SK-N-MC (cell line): ENCODE measurements around the gene OPRM1.

Source experiments
- DNase-seq: peaks from one replicate; pipeline ENCODE4 v3.0.0-alpha.2; 2011; ENCODE audit warnings: low read depth, low spot score
- H3K27ac ChIP-seq: fragments of 200-600 bp; sonication (generic); 2 replicates; pipeline ENCODE4 v1.5.1; 2016; ENCODE audit warnings: mixed run types
- H3K36me3 ChIP-seq: fragments of 200-600 bp; sonication (generic); 2 replicates; pipeline ENCODE4 v1.6.1; 2017; ENCODE audit warnings: antibody characterized with exemption, low read length, mixed read lengths; ENCODE audit not compliant: insufficient read depth
- H3K4me3 ChIP-seq: fragments of 200-600 bp; sonication (generic); 2 replicates; pipeline ENCODE4 v1.5.1; 2016
- H3K9ac ChIP-seq: fragments of 200-600 bp; sonication (generic); 2 replicates; pipeline ENCODE4 v1.8.0; 2017; ENCODE audit warnings: mixed run types, mixed read lengths; ENCODE audit not compliant: insufficient read length
- H3K9me3 ChIP-seq: fragments of 200-600 bp; sonication (generic); 2 replicates; pipeline ENCODE4 v1.6.1; 2017; ENCODE audit warnings: low read depth, mild to moderate bottlenecking, antibody characterized with exemption, low read length, moderate library complexity, mixed read lengths
- EZH2 ChIP-seq: fragments of 200-600 bp; sonication (generic); IDR thresholded peaks from one replicate; pipeline ENCODE4 v1.6.1; 2017; ENCODE audit warnings: antibody characterized with exemption
- FOXP2 ChIP-seq: optimal IDR thresholded peaks from 2 replicates; pipeline ENCODE3; 2011; ENCODE audit warnings: mild to moderate bottlenecking, moderate library complexity; ENCODE audit not compliant: insufficient read depth; ENCODE audit errors: extremely low read length, control extremely low read depth
- POLR2AphosphoS5 ChIP-seq: IDR thresholded peaks from 2 replicates; pipeline ENCODE4 v1.6.1; 2012; ENCODE audit warnings: mild to moderate bottlenecking, low read depth, low read length, borderline replicate concordance

Gene OPRM1

DNA sequence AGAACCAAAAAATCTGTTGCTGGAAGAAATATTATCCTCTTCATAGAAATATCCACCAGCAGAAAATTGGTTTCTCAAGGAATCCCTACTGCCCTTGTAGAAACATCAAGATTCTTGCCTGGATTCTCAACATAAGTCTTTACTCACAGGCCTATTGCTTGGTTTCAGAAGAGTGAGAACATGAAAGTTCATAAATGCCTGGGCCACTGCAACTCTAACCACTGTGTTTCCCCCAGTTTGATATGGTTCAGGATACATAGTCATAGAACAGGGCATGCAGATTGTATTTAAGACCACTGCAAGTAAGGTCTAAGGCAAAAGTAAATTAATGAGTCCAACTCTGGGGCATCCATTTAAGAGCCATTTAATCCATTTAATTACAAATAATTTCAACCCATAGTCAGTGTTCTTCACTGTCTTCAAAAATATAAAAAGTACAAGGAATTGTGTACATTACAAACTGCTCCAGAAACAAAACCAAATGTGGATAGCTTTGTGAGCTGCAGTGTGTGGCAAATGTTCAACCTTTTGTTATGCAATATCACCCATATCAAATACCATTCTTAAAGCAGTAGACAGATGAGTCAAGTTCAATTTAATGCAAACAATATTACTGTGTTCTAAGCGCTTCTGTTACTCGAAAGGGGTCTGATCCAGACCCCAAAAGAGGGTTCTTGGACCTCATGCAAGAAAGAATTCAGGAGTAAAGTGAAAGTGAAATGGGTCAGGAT is 83.3 kb downstream of the OPRM1 start:
- no peaks in the 10 kb centered on the region for H3K36me3 ChIP-seq
- H3K9ac ChIP-seq: no peak overlapping the region
- DNase-seq: no peak
- H3K9me3 ChIP-seq: no peaks in the 10 kb centered on the region
- TF ChIP-seq EZH2 (no peak), FOXP2 (no peak), POLR2AphosphoS5 (no peak)
- H3K4me3 ChIP-seq: no peak overlapping the region
- no peak overlapping the region for H3K27ac ChIP-seq

DNA sequence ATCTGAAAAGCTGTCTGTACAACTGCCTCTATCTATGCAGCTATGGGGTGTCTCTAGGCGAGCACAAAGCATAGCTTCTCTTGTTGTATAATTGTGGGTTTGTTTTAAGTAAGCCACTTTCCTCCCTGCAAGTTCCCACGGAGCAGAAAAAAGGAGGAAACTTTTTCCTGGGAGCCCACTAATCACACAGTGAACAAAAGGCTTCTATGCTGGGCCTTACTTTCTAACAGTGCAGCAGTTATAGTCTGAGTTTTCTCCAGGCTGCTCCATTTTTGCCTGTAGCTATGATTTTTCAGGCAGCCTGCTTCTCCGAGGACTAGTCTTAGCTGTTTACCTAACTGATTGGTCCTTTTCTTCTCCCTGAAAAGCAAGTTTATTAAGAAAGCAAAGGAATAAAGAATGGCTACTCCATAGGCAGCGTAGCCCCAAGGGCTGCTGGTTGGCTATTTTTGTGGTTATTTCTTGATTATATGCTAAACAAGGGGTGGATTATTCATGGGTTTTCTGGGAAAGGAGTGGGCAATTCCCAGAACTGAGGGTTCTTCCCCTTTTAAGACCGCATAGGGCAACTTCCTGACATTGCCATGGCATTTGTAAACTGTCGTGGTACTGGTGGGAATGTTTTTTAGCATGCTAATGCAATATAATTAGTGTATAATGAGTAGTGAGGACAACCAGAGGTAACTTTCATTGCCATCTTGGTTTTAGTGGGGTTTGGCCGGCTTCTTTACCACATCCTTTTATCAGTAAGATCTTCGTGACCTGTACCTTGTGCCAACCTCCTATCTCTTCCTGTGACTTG is 84.3 kb downstream of the OPRM1 start:
- Histone ChIP-seq H3K9ac (no peak overlapping the region), H3K27ac (no peak overlapping the region), H3K36me3 (no peaks in the 10 kb centered on the region), H3K4me3 (no peak overlapping the region), H3K9me3 (no peaks in the 10 kb centered on the region)
- TF ChIP-seq EZH2 (no peak), POLR2AphosphoS5 (no peak), FOXP2 (no peak)
- no peak for DNase-seq

GRCh38 chr6:154125421-154125820 is 86.4 kb downstream of the OPRM1 start:
- Histone ChIP-seq H3K9ac (no peak overlapping the region), H3K36me3 (no peaks in the 10 kb centered on the region), H3K27ac (no peak overlapping the region), H3K4me3 (no peak overlapping the region), H3K9me3 (no peaks in the 10 kb centered on the region)
- DNase-seq: peak; percentile 30
- TF ChIP-seq EZH2: no peak
- TF ChIP-seq FOXP2: no peak
- no peak for TF ChIP-seq POLR2AphosphoS5

- Histone ChIP-seq H3K4me3 (no peak overlapping the region), H3K9me3 (no peaks in the 10 kb centered on the region), H3K9ac (no peak overlapping the region), H3K27ac (no peak overlapping the region), H3K36me3 (no peaks in the 10 kb centered on the region)
- TF ChIP-seq POLR2AphosphoS5 (no peak; the same call in 1 of the 2 replicates), EZH2 (no peak), FOXP2 (no peak)
- peak; percentile 73 for DNase-seq
These were observed 88.6 kb downstream of the OPRM1 start for GRCh38 chr6:154127657-154128056.

DNA sequence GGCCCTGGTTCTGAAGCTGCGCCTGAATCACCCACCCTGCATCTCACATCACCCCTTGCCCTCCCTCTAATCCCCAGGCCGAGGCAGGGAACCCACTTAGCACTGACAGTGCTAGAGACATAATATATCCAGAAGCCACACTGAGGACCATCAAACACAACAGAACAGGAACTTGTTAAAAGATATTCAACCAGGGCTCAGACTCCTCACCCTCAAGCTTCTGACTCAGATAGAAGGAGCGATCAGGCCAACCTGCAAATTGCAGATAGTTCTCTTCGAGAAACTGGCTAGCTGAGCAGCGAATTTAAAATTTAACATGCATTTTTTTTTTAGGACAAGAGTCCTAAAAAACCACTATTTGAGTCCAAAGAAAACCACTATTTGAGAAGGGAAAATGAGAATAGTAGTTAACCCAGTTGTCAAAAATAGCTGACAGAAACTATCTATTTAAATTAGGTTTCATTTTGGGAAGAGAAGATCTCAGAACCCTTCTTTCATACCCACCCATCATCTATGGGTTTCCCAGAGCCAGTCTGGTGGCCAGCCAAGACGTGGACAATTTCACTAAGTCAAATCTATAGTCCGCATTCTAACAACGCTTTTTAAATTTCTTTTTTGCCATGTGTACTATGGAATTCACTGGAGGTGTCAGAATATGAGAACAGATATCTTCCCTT is 95.6 kb downstream of the OPRM1 start:
- no peaks in the 10 kb centered on the region for H3K36me3 ChIP-seq
- no peak for DNase-seq
- H3K27ac ChIP-seq: no peak overlapping the region
- no peaks in the 10 kb centered on the region for H3K9me3 ChIP-seq
- no peak overlapping the region for H3K4me3 ChIP-seq
- TF ChIP-seq EZH2 (no peak), POLR2AphosphoS5 (no peak), FOXP2 (no peak)
- no peak overlapping the region for H3K9ac ChIP-seq

GRCh38 chr6:154138793-154139192 is 99.8 kb downstream of the OPRM1 start:
- Histone ChIP-seq H3K36me3 (no peaks in the 10 kb centered on the region), H3K4me3 (no peak overlapping the region), H3K27ac (no peak overlapping the region), H3K9me3 (no peaks in the 10 kb centered on the region), H3K9ac (no peak overlapping the region)
- TF ChIP-seq EZH2 (no peak), FOXP2 (no peak), POLR2AphosphoS5 (no peak)
- DNase-seq: no peak

DNA sequence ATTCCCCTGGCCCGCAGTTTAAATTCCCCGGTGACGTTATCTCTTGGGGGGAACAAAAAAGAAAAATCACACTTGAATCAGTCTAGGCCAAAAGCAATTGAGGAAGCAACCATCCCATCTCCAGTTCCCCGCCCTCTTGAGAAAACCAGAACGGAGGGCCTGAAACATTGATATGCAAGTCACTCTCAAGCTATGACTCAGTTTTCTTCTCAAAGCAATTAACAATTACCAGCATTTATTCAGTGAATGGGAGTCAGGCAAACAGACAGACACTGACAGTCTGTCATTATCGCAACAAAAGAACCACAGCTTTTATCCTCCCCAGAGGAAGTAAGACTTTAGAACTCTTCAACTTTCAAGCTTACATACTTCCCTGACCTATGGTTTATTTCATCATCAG is 100.9 kb downstream of the OPRM1 start:
- DNase-seq: no peak
- Histone ChIP-seq H3K36me3 (no peaks in the 10 kb centered on the region), H3K27ac (no peak overlapping the region), H3K9me3 (no peaks in the 10 kb centered on the region), H3K4me3 (no peak overlapping the region), H3K9ac (no peak overlapping the region)
- TF ChIP-seq FOXP2 (no peak), EZH2 (no peak), POLR2AphosphoS5 (no peak)

DNA sequence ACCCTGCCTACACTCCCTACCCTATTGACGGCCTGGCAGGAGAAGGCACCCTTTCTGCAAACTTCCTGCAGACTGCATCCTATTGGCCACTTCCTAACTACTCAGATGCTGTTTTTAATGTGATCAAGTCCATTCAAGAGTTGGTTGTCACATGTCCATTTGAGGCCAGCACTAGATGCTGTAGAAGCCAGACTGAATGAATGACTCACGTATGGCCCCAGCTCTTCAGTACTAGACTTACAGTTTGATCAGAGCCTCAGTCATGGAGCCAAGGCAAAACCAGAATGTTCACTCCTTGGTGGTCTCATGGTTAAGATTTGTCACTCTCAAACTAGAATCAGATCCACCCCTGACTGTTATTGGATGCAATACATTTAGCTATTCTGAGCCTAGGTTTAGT is 101.7 kb downstream of the OPRM1 start:
- Histone ChIP-seq H3K4me3 (no peak overlapping the region), H3K36me3 (no peaks in the 10 kb centered on the region), H3K27ac (no peak overlapping the region), H3K9me3 (no peaks in the 10 kb centered on the region), H3K9ac (no peak overlapping the region)
- DNase-seq: no peak
- TF ChIP-seq EZH2 (no peak), FOXP2 (no peak)
